Stimulated activated CD8-positive, alpha-beta memory T cell treated with anti-CD3 and anti-CD28 coated beads, Interleukin-12 subunit alpha, Interleukin-12 subunit beta, amount 100 ng/mL, for 24 hours (primary cell): ENCODE data around the gene CFAP20.

Experiments used
- DNase-seq: peaks from one replicate; pipeline ENCODE4 v3.0.0-alpha.2; 2020; ENCODE audit errors: extremely low read depth

Gene CFAP20

DNA sequence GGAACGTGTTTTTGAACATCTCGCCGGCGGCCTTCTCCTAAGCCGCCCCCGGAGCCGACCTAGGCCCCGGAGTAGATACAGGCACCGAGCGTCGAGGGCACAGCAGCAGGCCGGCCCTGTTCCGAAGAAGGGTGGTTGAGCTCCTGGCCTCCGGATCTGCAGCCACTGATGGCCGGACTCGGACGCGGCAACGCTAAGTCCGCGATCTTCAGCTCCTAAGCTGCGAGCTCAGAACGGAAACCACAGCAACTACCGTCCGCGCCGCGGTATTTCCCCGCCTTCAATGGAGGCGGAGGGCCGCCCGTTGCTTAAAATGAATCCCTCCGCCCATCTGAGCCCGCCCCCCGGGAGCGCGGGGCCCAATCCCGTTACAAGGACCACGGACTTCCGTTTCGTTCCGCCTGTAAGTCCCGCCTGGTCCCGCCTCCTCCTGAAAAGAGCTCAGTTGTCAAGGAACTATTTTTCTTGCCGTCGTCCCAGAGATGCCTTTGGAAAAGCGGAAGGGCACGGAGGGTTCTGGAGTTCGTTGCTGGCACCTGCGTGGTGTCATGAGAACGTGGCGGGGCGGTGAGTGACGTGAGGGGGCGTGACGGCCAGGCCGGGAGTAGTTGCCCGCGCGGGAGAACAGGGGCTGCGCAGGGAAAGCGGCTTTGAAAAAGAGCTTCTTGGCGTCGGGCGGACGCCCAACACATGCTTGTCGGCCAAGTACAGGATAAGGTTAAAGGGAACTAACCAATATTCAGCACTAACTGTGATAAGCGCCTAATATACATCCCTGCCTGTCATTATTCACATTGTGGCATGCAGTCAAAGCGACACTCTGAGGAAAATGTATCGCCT, at the start of gene CFAP20:
CFAP20 (minus strand) TSS at position 285 of the 840 bp plus-strand sequence; CDS start at position 19, 266 bp downstream.
- DNase-seq = peak; percentile 92

DNA sequence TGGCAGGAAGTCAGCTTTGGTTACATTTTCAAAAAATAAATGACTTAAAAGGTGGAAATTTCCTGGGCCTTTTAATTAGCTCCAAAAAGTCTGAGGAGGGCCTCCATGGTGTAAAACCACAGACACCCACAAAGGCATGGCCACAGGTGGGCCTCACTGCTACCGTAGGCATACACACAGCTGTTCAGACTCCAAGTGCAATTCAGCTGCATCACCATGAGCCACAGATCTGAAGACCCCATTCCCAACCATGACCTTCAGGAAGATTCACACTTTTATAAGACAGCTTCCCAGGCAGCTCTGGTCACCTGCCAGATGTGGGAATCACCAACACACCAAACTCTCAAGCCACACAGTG, 48.2 kb upstream of the CFAP20 start:
- DNase-seq = no peak

DNA sequence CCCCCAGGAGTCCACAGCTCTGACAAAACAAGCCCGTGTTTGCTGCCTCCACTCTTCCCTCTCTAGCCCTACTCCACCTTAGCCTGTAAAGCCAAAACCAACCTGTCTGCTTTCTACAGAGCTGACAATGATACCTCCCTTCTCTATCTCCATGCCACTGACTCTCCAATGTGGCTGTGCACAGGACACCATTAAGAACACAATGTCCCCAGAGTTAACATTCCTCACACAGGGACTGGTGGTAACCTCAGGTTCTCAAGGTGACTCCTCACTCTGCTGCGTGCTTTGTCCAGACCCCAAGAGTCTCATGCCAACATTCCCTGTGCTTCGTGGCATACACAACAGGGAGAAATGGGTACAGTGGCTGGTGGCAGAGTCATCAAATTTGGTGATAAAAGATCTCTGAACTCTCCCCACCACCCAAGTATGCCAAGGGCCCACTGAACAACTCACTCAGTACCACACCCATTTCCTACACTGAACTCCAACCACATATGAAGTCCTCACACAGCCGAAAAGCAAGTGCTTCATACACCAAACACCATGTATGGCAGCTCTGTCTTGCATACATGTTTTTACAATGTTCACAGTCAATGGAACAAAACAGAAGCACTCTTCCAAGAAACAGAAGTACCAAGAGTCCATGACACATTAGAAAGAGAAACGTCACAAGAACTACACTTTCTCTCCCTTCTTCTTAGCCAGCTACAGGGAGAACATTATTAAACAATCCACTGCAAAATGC, 47.6 kb upstream of the CFAP20 start:
- DNase-seq = no peak

- DNase-seq = no peak
These were observed 41.0 kb upstream of the CFAP20 start for GRCh38 chr16:58170223-58170622.

DNA sequence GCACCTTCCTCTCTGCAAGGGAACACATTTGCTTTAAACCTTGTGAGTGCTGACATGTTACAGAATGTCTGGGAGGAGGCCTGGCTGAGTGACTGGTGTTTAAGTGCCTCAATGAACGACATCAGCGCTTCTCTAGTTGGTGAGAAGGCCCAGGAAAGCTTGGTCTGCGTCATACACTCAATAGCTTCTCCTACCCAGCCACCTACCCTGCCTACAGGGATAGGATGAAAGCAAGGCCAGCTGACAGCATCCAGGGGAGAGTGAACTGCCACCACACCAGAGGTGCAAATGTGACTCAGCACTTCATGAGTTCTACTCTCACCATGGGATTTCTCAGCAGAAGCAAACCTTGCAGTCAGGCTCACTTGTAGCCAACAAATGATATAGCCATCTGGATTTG, 31.7 kb upstream of the CFAP20 start:
- no peak for DNase-seq

GRCh38 chr16:58158725-58159124, 29.5 kb upstream of the CFAP20 start:
- DNase-seq = no peak

DNA sequence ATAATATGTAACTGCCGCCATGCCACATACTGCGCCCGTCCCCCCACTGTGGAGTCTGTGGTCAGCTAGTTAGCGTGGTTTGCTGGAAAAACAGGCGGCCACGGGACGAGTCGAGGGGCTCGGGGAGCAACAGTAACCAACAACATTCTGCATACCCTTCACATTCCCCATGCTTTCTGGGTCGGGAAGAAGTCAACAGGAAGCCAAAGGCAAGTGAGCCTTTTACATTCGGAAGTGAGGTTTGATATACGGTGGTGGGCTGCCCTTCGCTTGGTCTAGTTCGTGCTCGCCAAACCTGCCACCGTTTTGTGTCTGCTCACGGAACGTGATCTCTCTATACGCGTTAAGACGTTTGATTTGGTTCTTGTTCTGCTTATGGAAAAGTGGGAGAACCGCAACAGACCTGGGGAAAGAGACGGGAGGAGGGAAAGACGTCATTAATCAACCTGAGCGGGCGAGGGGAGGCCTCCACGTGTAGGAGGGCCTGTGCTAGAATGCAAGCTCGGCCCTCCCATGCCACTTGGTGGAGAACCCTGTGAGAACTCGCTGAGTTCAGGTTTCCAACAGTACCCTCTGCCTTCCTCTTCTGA, 28.9 kb upstream of the CFAP20 start:
- DNase-seq = no peak

GRCh38 chr16:58157239-58157638, 28.1 kb upstream of the CFAP20 start:
- no peak for DNase-seq

DNA sequence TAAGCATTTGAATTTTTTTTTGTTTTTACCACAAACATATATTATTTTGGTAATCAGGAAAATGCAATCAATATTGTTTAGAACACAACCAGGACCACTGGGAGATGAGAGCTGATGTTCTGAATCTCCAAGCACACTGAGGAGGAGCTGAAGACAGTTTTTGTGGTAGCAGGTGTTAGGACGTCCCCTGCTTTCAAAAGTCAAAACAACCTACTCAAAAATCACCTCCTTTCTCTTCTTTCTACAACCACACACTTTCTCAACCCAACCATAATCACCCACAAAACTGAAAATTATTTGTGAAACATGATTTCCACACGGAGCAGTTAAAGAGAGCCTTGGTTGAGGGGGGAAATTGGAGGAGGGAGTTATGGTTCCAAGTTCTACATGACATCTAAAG, 26.7 kb upstream of the CFAP20 start:
- no peak for DNase-seq

- DNase-seq = no peak
These were observed 25.2 kb upstream of the CFAP20 start for GRCh38 chr16:58154345-58154744.

DNA sequence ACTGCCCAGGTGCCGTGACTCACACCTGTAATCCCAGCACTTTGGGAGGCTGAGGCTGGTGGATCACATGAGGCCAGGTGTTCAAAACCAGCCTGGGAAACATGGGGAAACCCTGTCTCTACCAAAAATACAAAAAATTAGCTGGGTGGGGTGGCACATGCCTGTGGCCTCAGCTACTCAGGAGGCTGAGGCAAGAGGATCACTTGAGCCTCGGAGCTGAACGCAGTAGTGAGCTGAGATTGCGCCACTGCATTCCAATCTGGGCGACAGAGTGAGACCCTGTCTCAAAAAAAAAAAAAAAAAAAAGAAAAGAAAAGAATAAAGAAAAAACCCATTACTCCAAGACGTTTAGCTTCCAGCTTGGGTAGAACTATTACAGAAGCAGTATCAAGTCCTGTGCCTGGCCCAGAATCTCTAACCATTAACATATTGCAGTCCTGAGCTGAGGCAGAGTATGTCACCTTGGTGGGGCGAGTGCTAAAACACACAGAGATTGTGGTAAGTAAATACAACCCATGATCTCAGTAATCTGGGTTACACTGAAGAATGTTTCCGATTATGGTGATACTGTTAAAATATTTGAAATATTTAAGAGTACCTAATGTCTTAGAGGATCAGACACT, 23.2 kb upstream of the CFAP20 start:
- DNase-seq = no peak

GRCh38 chr16:58148526-58148925, 19.3 kb upstream of the CFAP20 start:
- DNase-seq = no peak

DNA sequence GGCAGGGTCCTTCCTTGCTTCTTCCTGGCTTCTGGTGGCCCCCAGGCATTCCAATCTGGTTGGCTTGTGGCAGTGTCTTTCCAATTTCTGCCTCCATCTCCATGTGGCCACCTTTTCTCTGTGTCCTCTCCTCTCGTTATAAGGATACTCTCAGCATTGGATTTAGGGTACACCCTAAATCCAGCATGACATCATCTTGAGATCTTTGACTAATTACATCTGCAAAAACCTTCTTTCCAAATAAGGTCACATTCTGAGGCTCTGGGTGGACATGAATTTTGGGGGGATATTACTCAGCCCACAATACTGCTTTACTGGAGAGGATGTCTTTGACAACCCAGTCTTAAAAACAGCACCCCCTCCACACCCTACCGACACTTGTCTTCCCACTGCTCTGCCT, 18.9 kb upstream of the CFAP20 start:
- no peak for DNase-seq

DNA sequence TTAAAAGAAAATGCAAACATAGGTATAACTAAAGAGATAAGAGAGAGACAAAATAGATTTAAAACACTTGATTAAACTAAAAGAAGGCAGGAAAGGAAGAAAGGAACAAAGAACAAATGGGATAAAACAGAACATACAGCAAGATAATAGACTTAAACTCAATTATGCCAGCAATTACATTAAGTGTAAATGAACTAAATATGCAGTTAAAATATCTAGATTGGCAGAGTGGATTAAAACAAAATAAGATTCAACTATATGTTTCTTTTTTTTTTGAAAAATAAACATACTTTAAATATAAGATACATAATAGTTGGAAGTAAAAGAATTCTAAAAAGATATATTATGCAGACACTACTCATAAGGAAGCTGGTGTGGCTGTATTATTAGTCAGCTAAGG, 9.7 kb upstream of the CFAP20 start:
- no peak for DNase-seq

GRCh38 chr16:58137581-58137980, 8.4 kb upstream of the CFAP20 start:
- DNase-seq = no peak

DNA sequence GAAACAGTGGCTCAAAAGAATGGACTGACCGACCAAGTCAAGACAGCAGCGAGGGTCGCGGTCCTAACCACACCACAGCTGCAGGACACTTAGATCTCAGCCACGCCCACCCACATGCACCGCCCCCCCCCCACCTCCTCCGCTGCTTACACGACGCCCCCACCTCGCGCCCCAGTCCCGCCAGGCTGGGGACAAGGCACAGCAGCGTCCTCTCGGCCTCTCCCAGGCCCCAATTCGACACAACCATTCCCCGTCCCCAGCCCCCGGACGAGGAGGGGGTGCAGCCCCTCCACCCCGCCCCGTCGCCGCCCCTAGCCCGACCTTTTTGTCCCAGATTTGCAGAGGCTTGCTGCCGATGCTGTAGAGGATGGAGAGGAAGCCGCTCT, 477 bp downstream of the CFAP20 start:
- DNase-seq = no peak

DNA sequence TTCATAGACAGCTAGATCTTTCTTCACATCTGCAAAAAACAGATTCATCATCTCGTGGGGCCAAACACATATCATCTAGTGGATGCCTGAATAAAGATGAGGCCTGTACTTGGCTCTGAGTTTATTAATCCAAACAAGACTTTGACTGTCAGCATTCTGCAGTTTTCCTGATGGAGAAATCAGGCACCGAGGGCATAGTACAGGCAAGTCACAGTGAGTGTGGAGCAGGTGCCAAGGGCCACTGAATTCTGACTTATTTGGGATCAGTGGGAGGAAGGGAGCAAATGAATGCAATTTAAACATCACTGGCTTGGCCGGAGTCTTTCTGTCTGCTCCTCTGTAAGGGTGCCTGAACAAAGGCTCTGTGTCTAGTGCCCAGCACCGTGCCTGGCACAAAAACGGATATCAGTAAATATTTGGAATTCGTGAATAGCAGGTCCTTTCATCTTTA, 975 bp downstream of the CFAP20 start:
- DNase-seq = no peak

GRCh38 chr16:58127634-58128033, 1.5 kb downstream of the CFAP20 start:
- no peak for DNase-seq

DNA sequence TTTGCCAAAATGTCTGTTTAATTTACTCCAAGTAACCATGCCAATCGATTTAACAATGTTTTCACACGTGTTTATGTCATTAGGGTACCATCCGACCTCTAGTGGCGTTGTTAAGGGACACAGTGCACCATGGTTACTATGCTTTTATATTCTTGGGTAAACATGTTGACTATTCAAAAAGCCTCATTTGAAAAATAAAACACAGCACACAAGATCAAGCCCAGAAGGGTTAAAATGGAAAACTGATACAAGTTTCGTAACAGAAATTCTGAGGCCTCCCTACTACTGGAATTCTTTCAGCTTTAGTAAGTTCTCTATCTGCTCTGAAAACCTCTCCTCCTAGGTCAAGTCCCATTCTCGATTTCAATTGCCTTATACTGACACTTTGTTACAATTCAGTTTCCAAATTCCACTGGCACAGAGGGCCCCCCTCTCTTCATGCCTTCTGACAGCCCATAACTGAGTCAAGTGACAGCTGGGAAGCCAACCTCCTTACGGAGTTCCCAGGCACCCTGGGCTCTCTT, 2.1 kb downstream of the CFAP20 start:
- no peak for DNase-seq

- DNase-seq = no peak
These were observed 2.7 kb downstream of the CFAP20 start for GRCh38 chr16:58126451-58126961.

- DNase-seq = no peak
These were observed 3.3 kb downstream of the CFAP20 start for GRCh38 chr16:58125781-58126335.

- no peak for DNase-seq
These were observed 4.1 kb downstream of the CFAP20 start for GRCh38 chr16:58125041-58125440.
